ENCODE data around the gene KLF6.

- TF ChIP-seq CTCF (conservative IDR thresholded peaks at IDR 0.05 in 1 of 2, IDR thresholded peaks at IDR 0.05 in 1 of 2; ENCODE audit: low read depth in 1 of 2, low read length in 2 of 2) (no peak), EZH2 (IDR thresholded peaks at IDR 0.05; ENCODE audit: low read length, missing control alignments) (no peak)
Observed at GRCh38 chr10:3758491-3758970, 26.5 kb downstream of the KLF6 start.

Data from fibroblast of lung (primary cell).